AG04450 (cell line): ENCODE data around the gene DIP2A. TPM values are rescaled to one million over a fixed set of nuclear protein-coding genes. Genes with fewer than 3 reads are reported as not detected.

Experiments
- CTCF ChIA-PET: fragments of 300-600, 350-600 bp; formaldehyde crosslinking; extraction: SDS; loops from one replicate; lab custom pipeline; 2022; ENCODE audit warnings: antibody characterized with exemption, inconsistent platforms; lab: Charles Lee
- POLR2A ChIA-PET: fragments of 350-600 bp; formaldehyde crosslinking; extraction: SDS; loops from one replicate; lab custom pipeline; 2021; ENCODE audit warnings: antibody characterized with exemption, inconsistent platforms; lab: Yijun Ruan, JAX
- DNase-seq: peaks from one replicate; pipeline ENCODE4 v3.0.0-alpha.2; 2011; ENCODE audit warnings: low read depth, low spot score
- H3K27ac ChIP-seq: one replicate; pipeline ENCODE4 v1.5.1; 2012; ENCODE audit warnings: low read depth, low read length, control low read depth
- H3K27me3 ChIP-seq: one replicate; pipeline ENCODE4 v1.6.0; 2012; ENCODE audit warnings: low read length; ENCODE audit not compliant: control insufficient read depth, insufficient read depth
- H3K4me3 ChIP-seq: 2 replicates; pipeline ENCODE4 v1.5.1; 2011; ENCODE audit warnings: mild to moderate bottlenecking, low read depth, low read length, control low read depth
- H3K9me3 ChIP-seq: 2 replicates; pipeline ENCODE4 v1.5.1; 2012; ENCODE audit warnings: low read length; ENCODE audit not compliant: control insufficient read depth, insufficient read depth
- CTCF ChIP-seq: IDR thresholded peaks from 2 replicates; pipeline ENCODE4 v1.5.1; 2011; ENCODE audit warnings: low read depth, low read length, control low read depth, inconsistent platforms
- polyA plus RNA-seq: library from polyadenylated mRNA; depleted of rRNA; stranded (reverse); fragments of >200 nt; gene quantifications from 2 replicates; pipeline ENCODE4 v1.2.3, GENCODE V29; 2011

Gene DIP2A
- polyA plus RNA-seq, 1 experiment: 21.0 TPM

DNA sequence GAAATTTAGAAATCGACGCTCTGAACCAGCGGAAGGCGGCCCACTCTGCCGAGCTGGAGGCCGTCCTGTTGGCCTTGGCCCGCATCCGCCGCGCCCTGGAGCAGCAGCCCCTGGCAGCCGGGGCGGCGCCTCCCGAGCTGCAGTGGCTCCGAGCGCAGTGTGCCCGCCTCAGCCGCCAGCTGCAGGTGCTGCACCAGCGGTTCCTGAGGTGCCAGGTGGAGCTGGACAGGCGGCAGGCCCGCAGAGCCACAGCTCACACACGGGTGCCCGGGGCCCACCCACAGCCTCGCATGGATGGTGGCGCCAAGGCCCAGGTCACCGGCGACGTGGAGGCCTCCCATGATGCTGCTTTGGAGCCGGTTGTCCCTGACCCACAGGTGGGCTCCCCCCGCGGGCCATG, 47.0 kb upstream of the DIP2A start:
- Histone ChIP-seq H3K27ac (no peak overlapping the region), H3K27me3 (no peaks in the 10 kb centered on the region), H3K9me3 (no peaks in the 10 kb centered on the region), H3K4me3 (no peak overlapping the region)
- ChIA-PET POLR2A (no interaction called here), CTCF (no interaction called here)
- DNase-seq: no peak
- TF ChIP-seq CTCF: no peak

- Histone ChIP-seq H3K4me3 (no peak overlapping the region), H3K27me3 (no peaks in the 10 kb centered on the region), H3K27ac (no peak overlapping the region), H3K9me3 (no peaks in the 10 kb centered on the region)
- CTCF ChIA-PET: no interaction called here
- DNase-seq: no peak
- TF ChIP-seq CTCF: no peak
- POLR2A ChIA-PET: no interaction called here
Measured at GRCh38 chr21:46412521-46413364, 45.9 kb upstream of the DIP2A start.

DNA sequence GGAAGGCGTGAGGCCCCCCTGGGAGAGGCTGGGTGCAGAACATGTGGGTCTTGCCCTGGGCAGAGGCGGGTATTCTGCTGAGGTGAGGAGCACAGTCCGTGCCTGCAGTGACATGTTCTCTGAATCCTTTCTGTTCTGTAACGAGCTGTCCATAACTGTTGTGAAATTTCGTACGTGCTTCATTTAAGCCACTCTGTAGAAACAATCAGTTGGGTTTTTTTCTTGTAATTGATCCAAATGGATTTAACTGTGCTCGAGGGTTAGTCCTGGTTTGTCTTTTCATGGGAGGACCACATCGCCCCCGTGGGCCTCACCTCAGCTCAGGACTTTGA, 45.4 kb upstream of the DIP2A start:
- POLR2A ChIA-PET: no interaction called here
- H3K27me3 ChIP-seq: no peaks in the 10 kb centered on the region
- TF ChIP-seq CTCF: no peak
- no peak overlapping the region for H3K27ac ChIP-seq
- H3K4me3 ChIP-seq: no peak overlapping the region
- CTCF ChIA-PET: no interaction called here
- no peaks in the 10 kb centered on the region for H3K9me3 ChIP-seq
- no peak for DNase-seq

GRCh38 chr21:46414965-46415275, 43.8 kb upstream of the DIP2A start:
- DNase-seq: no peak
- TF ChIP-seq CTCF: no peak
- no peak overlapping the region for H3K4me3 ChIP-seq
- no peaks in the 10 kb centered on the region for H3K27me3 ChIP-seq
- no peak overlapping the region for H3K27ac ChIP-seq
- ChIA-PET CTCF (no interaction called here), POLR2A (no interaction called here)
- no peaks in the 10 kb centered on the region for H3K9me3 ChIP-seq

DNA sequence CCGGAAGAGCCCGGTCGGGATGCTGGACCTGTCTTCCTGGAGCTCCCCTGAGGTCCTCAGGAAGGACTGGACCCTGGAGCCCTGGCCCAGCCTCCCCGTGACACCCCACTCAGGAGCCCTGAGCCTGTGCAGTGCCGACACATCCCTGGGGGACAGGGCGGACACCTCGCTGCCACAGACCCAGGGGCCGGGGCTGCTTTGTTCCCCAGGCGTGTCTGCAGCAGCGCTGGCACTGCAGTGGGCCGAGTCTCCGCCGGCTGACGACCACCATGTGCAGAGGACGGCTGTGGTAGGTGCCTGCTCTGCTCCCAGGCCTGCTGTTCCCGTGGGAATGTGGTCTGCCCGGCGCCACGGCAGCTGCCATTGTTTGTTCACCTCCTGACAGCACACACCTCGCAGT, 42.1 kb upstream of the DIP2A start:
- no peaks in the 10 kb centered on the region for H3K9me3 ChIP-seq
- no peaks in the 10 kb centered on the region for H3K27me3 ChIP-seq
- CTCF ChIA-PET: no interaction called here
- POLR2A ChIA-PET: no interaction called here
- no peak overlapping the region for H3K27ac ChIP-seq
- H3K4me3 ChIP-seq: no peak overlapping the region
- DNase-seq: no peak
- TF ChIP-seq CTCF: no peak
